WTC11 (cell line): ENCODE measurements around the gene MS4A14. TPM values are rescaled to one million over a fixed set of nuclear protein-coding genes. Genes with fewer than 3 reads are reported as not detected.
"Not testable (repeated sequence)": the region's sequence is repeated elsewhere in the genome, so short reads cannot be mapped to it uniquely, and the experiment has no call there.

ENCODE experiments used
- ATAC-seq: fragments of 200-7000 bp; cut with Tn5 transposase; 2 replicates; pipeline ENCODE4 v1.10.0; 2021; ENCODE audit warnings: mild to moderate bottlenecking, moderate library complexity
- CTCF ChIA-PET: fragments of 300-600 bp; sonication (Branson Sonifier 250); formaldehyde crosslinking; loops from one replicate; lab custom pipeline; 2021; ENCODE audit warnings: antibody characterized with exemption; lab: Charles Lee
- POLR2A ChIA-PET: fragments of 350-600 bp; sonication (Branson Sonifier 250); formaldehyde crosslinking; loops from one replicate; lab custom pipeline; 2021; ENCODE audit warnings: antibody characterized with exemption; lab: Charles Lee
- DNase-seq: peaks from one replicate; pipeline ENCODE4 v3.0.0; 2021; ENCODE audit warnings: low spot score
- H3K27ac Mint-ChIP-seq: 2 replicates; pipeline ENCODE4 v1.8.0; 2021; ENCODE audit warnings: mixed read lengths
- H3K27me3 Mint-ChIP-seq: 2 replicates; pipeline ENCODE4 v1.8.0; 2021; ENCODE audit warnings: low read depth, mild to moderate bottlenecking, moderate library complexity, mixed read lengths
- H3K36me3 Mint-ChIP-seq: 2 replicates; pipeline ENCODE4 v1.8.0; 2021; ENCODE audit warnings: mixed read lengths
- H3K4me1 Mint-ChIP-seq: 2 replicates; pipeline ENCODE4 v1.8.0; 2022; ENCODE audit warnings: mixed read lengths
- H3K4me3 Mint-ChIP-seq: 2 replicates; pipeline ENCODE4 v1.8.0; 2021; ENCODE audit warnings: mild to moderate bottlenecking, moderate library complexity, mixed read lengths
- H3K9me3 Mint-ChIP-seq: 2 replicates; pipeline ENCODE4 v1.8.0; 2021; ENCODE audit warnings: mixed read lengths
- FOXP1 ChIP-seq: sonication (generic); formaldehyde crosslinking; IDR thresholded peaks from 2 replicates; pipeline ENCODE4 v1.8.0; 2022; ENCODE audit warnings: missing genetic modification reagents, mild to moderate bottlenecking, moderate library complexity, borderline replicate concordance
- JAZF1 ChIP-seq: fragments of 250-450 bp; sonication (Bioruptor Pico); IDR thresholded peaks from 2 replicates; pipeline ENCODE4 v1.9.0; 2021; ENCODE audit warnings: moderate library complexity, mild to moderate bottlenecking, inconsistent platforms
- JUN ChIP-seq: sonication (generic); formaldehyde crosslinking; IDR thresholded peaks from 2 replicates; pipeline ENCODE4 v1.8.0; 2023; ENCODE audit warnings: mild to moderate bottlenecking, missing genetic modification reagents
- NFE2L1 ChIP-seq: sonication (generic); formaldehyde crosslinking; IDR thresholded peaks from 2 replicates; pipeline ENCODE4 v1.8.1; 2023; ENCODE audit warnings: missing genetic modification reagents
- NR2C2 ChIP-seq: sonication (generic); formaldehyde crosslinking; IDR thresholded peaks from 2 replicates; pipeline ENCODE4 v1.8.0; 2022; ENCODE audit warnings: mild to moderate bottlenecking, missing genetic modification reagents
- OVOL2 ChIP-seq: fragments of 250-450 bp; sonication (Bioruptor Pico); IDR thresholded peaks from 2 replicates; pipeline ENCODE4 v1.9.0; 2021; ENCODE audit warnings: mild to moderate bottlenecking, borderline replicate concordance
- PRRX2 ChIP-seq: fragments of 250-450 bp; sonication (Bioruptor Pico); IDR thresholded peaks from 2 replicates; pipeline ENCODE4 v1.8.0; 2021; ENCODE audit warnings: mild to moderate bottlenecking
- TEAD1 ChIP-seq: sonication (generic); formaldehyde crosslinking; IDR thresholded peaks from 2 replicates; pipeline ENCODE4 v1.8.0; 2022; ENCODE audit warnings: mild to moderate bottlenecking, missing genetic modification reagents
- ZNF317 ChIP-seq: sonication (generic); formaldehyde crosslinking; IDR thresholded peaks from 2 replicates; pipeline ENCODE4 v1.8.1; 2023; ENCODE audit warnings: low read depth, mild to moderate bottlenecking, moderate library complexity, missing genetic modification reagents, borderline replicate concordance
- ZNF396 ChIP-seq: fragments of 250-450 bp; sonication (Bioruptor Pico); IDR thresholded peaks from 2 replicates; pipeline ENCODE4 v1.8.0; 2021; ENCODE audit warnings: mild to moderate bottlenecking, moderate library complexity, borderline replicate concordance
- ZNF423 ChIP-seq: fragments of 250-450 bp; sonication (Bioruptor Pico); IDR thresholded peaks from 2 replicates; pipeline ENCODE4 v2.1.2; 2022; ENCODE audit warnings: mild to moderate bottlenecking, moderate library complexity
- total RNA-seq: library from RNA; stranded (reverse); gene quantifications from 3 replicates; pipeline ENCODE4 v1.2.3, GENCODE V29; 2021
- TF ChIP-seq, protein P1 (sequence below): sonication (generic); formaldehyde crosslinking; IDR thresholded peaks from 2 replicates; pipeline ENCODE4 v1.8.0; 2022; ENCODE audit warnings: mild to moderate bottlenecking, missing genetic modification reagents
- TF ChIP-seq, protein P2 (sequence below): sonication (generic); formaldehyde crosslinking; IDR thresholded peaks from 2 replicates; pipeline ENCODE4 v1.8.0; 2023; ENCODE audit warnings: missing genetic modification reagents, mild to moderate bottlenecking, borderline replicate concordance
- TF ChIP-seq, protein P3 (sequence below): fragments of 250-450 bp; sonication (Bioruptor Pico); IDR thresholded peaks from 2 replicates; pipeline ENCODE4 v1.9.0; 2021; ENCODE audit warnings: mild to moderate bottlenecking
- TF ChIP-seq, protein P4 (sequence below): fragments of 250-450 bp; sonication (Bioruptor Pico); IDR thresholded peaks from 2 replicates; pipeline ENCODE4 v1.9.0; 2021; ENCODE audit warnings: moderate library complexity, mild to moderate bottlenecking, inconsistent platforms, borderline replicate concordance
- TF ChIP-seq, protein P5 (sequence below): fragments of 250-450 bp; sonication (Bioruptor Pico); conservative IDR thresholded peaks from 2 replicates; pipeline ENCODE4 v1.9.0; 2021; ENCODE audit warnings: mild to moderate bottlenecking

The MS4A14 gene
- total RNA-seq, 1 experiment from 2014 or later: not detected

DNA sequence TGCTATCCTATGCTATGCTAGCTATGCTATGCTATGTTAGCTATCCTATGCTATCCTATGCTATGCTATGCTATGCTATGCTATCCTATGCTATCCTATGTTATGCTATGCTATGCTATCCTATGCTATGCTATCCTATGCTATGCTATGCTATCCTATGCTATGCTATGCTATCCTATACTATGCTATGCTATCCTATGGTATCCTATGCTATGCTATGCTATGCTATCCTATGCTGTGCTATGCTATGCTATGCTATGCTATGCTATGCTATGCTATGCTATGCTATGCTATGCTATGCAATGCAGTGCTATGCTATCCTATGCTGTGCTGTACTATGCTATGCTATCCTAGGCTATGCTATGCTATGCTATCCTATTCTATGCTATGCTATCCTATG is 50.8 kb downstream of the MS4A14 start:
- DNase-seq (no peak), ATAC-seq (no peak)
- Mint-ChIP-seq H3K36me3 (peaks cover 11% of the 10 kb centered on the region), H3K4me1 (no peaks in the 10 kb centered on the region), H3K27me3 (peaks cover 20% of the 10 kb centered on the region), H3K4me3 (no peak overlapping the region), H3K27ac (no peak overlapping the region), H3K9me3 (peaks cover 23% of the 10 kb centered on the region)
- CTCF ChIA-PET: no interaction called here
- TF ChIP-seq, protein P1, sequence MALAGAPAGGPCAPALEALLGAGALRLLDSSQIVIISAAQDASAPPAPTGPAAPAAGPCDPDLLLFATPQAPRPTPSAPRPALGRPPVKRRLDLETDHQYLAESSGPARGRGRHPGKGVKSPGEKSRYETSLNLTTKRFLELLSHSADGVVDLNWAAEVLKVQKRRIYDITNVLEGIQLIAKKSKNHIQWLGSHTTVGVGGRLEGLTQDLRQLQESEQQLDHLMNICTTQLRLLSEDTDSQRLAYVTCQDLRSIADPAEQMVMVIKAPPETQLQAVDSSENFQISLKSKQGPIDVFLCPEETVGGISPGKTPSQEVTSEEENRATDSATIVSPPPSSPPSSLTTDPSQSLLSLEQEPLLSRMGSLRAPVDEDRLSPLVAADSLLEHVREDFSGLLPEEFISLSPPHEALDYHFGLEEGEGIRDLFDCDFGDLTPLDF (CRISPR knock-in tag): no peak
- no peak for TF ChIP-seq TEAD1 (CRISPR knock-in tag)
- no peak for TF ChIP-seq PRRX2 (CRISPR knock-in tag)
- TF ChIP-seq FOXP1 (CRISPR knock-in tag): no peak
- TF ChIP-seq, protein P2, sequence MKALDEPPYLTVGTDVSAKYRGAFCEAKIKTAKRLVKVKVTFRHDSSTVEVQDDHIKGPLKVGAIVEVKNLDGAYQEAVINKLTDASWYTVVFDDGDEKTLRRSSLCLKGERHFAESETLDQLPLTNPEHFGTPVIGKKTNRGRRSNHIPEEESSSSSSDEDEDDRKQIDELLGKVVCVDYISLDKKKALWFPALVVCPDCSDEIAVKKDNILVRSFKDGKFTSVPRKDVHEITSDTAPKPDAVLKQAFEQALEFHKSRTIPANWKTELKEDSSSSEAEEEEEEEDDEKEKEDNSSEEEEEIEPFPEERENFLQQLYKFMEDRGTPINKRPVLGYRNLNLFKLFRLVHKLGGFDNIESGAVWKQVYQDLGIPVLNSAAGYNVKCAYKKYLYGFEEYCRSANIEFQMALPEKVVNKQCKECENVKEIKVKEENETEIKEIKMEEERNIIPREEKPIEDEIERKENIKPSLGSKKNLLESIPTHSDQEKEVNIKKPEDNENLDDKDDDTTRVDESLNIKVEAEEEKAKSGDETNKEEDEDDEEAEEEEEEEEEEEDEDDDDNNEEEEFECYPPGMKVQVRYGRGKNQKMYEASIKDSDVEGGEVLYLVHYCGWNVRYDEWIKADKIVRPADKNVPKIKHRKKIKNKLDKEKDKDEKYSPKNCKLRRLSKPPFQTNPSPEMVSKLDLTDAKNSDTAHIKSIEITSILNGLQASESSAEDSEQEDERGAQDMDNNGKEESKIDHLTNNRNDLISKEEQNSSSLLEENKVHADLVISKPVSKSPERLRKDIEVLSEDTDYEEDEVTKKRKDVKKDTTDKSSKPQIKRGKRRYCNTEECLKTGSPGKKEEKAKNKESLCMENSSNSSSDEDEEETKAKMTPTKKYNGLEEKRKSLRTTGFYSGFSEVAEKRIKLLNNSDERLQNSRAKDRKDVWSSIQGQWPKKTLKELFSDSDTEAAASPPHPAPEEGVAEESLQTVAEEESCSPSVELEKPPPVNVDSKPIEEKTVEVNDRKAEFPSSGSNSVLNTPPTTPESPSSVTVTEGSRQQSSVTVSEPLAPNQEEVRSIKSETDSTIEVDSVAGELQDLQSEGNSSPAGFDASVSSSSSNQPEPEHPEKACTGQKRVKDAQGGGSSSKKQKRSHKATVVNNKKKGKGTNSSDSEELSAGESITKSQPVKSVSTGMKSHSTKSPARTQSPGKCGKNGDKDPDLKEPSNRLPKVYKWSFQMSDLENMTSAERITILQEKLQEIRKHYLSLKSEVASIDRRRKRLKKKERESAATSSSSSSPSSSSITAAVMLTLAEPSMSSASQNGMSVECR (CRISPR knock-in tag): no peak
- POLR2A ChIA-PET: no interaction called here

DNA sequence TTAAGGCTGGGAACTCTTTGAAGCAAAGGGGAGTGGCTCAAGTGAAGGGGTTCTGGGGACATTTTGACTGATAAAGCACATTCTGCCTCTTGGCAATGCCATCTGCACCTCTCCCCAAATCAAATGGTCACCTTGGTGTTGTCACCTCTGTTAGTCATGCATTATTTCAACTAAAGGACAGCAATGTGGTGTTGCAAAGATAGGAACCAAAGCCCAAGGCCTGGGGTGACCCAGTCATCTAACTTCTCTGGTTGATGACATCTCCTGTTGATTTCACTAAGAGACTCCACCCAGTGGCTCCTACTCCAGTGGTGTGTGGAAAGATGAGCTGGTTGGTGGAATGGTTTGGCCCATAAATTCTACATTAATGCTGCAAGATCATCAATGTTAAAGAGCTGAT is 51.6 kb downstream of the MS4A14 start:
- ChIA-PET POLR2A (no interaction called here), CTCF (no interaction called here)
- no peaks in the 10 kb centered on the region for H3K4me1 Mint-ChIP-seq
- no peak overlapping the region for H3K27ac Mint-ChIP-seq
- H3K27me3 Mint-ChIP-seq: peaks cover 20% of the 10 kb centered on the region
- TF ChIP-seq ZNF317: no peak
- TF ChIP-seq PRRX2 (CRISPR knock-in tag): no peak
- TF ChIP-seq, protein P1 (CRISPR knock-in tag): no peak
- no peak for TF ChIP-seq NR2C2 (CRISPR knock-in tag)
- TF ChIP-seq, protein P3, sequence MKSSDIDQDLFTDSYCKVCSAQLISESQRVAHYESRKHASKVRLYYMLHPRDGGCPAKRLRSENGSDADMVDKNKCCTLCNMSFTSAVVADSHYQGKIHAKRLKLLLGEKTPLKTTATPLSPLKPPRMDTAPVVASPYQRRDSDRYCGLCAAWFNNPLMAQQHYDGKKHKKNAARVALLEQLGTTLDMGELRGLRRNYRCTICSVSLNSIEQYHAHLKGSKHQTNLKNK: no peak
- TF ChIP-seq JAZF1: no peak
- no peak for TF ChIP-seq JUN (CRISPR knock-in tag)
- TF ChIP-seq, protein P4, sequence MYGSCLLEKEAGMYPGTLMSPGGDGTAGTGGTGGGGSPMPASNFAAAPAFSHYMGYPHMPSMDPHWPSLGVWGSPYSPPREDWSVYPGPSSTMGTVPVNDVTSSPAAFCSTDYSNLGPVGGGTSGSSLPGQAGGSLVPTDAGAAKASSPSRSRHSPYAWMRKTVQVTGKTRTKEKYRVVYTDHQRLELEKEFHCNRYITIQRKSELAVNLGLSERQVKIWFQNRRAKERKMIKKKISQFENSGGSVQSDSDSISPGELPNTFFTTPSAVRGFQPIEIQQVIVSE (CRISPR knock-in tag): no peak
- no peak for TF ChIP-seq NFE2L1 (CRISPR knock-in tag)
- TF ChIP-seq OVOL2: no peak
- TF ChIP-seq ZNF423 (CRISPR knock-in tag): no peak
- TF ChIP-seq, protein P5, sequence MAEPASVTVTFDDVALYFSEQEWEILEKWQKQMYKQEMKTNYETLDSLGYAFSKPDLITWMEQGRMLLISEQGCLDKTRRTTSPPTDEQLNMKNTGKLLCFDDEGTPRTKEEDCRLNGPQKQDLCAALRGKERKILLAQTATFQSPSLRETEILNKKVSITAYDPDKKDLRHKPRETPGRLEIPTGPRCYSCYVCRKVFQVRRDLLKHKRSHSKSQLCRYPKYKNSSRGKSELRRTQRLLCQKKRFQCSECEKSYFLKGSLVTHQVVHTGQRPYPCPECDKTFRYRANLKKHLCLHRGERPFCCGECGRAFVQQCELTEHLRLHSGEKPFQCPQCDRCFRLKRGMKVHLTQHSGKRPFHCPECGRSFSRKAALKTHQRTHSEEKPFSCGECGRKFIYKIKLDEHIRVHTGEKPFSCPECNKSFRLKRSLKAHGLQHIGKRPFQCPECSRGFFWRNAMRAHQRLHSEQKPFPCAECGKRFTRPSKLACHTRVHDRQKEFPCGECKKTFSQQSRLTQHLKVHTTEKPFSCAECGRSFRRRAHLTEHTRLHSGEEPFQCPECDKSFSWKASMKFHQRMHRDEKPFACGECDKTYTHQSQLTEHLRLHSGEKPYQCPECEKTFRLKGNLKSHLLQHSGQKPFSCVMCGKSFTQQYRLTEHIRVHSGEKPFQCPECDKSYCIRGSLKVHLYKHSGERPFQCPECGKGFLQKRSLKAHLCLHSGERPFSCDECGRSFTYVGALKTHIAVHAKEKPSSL (CRISPR knock-in tag): no peak
- TF ChIP-seq ZNF396 (CRISPR knock-in tag): no peak
- peaks cover 23% of the 10 kb centered on the region for H3K9me3 Mint-ChIP-seq
- H3K36me3 Mint-ChIP-seq: peaks cover 11% of the 10 kb centered on the region
- no peak for ATAC-seq
- DNase-seq: no peak
- H3K4me3 Mint-ChIP-seq: no peak overlapping the region

DNA sequence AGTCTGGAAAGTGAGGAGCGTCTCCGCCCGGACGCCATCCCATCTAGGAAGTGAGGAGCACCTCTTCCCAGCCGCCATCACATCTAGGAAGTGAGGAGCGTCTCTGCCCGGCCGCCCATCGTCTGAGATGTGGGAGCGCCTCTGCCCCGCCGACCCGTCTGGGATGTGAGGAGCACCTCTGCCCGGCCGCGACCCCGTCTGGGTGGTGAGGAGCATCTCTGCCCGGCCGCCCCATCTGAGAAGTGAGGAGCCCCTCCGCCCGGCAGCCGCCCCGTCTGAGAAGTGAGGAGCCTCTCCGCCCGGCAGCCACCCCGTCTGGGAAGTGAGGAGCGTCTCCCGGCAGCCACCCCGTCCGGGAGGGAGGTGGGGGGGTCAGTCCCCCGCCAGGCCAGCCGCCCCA is 54.9 kb downstream of the MS4A14 start:
- H3K4me3 Mint-ChIP-seq, ATAC-seq, H3K27ac Mint-ChIP-seq, DNase-seq, POLR2A ChIA-PET, CTCF ChIA-PET, H3K4me1 Mint-ChIP-seq: not testable (repeated sequence)
- Mint-ChIP-seq H3K9me3 (peaks cover 23% of the 10 kb centered on the region), H3K27me3 (peaks cover 16% of the 10 kb centered on the region), H3K36me3 (peaks cover 11% of the 10 kb centered on the region)
